GM23338 (cell line): ENCODE results near the gene LRRC3B. TPM values are rescaled to one million over a fixed set of nuclear protein-coding genes. Genes with fewer than 3 reads are reported as not detected.

Experiments
- ATAC-seq: fragments of 200-7000 bp; cut with Tn5 transposase; 3 replicates; pipeline ENCODE4 v1.9.1; 2020
- DNase-seq: peaks from one replicate; pipeline ENCODE4 v3.0.0-alpha.2; 2015; ENCODE audit warnings: low spot score
- H2AFZ ChIP-seq: fragments of 200-600 bp; sonication (generic); 2 replicates; pipeline ENCODE4 v1.8.0; 2016; ENCODE audit warnings: antibody characterized with exemption, mild to moderate bottlenecking, moderate library complexity
- H3F3A ChIP-seq: fragments of 200-600 bp; sonication (generic); replicated peaks from 2 replicates; pipeline ENCODE4 v1.8.0; 2017; ENCODE audit warnings: antibody characterized with exemption, mixed run types, low read depth
- H3K27ac ChIP-seq: fragments of 200-600 bp; sonication (generic); 2 replicates; pipeline ENCODE4 v1.6.1; 2016; ENCODE audit warnings: low read depth
- H3K27me3 ChIP-seq: fragments of 200-600 bp; sonication (generic); 2 replicates; pipeline ENCODE4 v1.8.0; 2016; ENCODE audit warnings: mild to moderate bottlenecking, mixed run types, moderate library complexity; ENCODE audit not compliant: insufficient read depth
- H3K36me3 ChIP-seq: fragments of 200-600 bp; sonication (generic); 2 replicates; pipeline ENCODE4 v1.8.0; 2016; ENCODE audit warnings: mild to moderate bottlenecking; ENCODE audit not compliant: insufficient read depth
- H3K4me1 ChIP-seq: fragments of 200-600 bp; sonication (generic); 2 replicates; pipeline ENCODE4 v1.8.0; 2016; ENCODE audit warnings: mild to moderate bottlenecking, moderate library complexity; ENCODE audit not compliant: insufficient read depth
- H3K4me2 ChIP-seq: fragments of 200-600 bp; sonication (generic); 2 replicates; pipeline ENCODE4 v1.7.1; 2017; ENCODE audit warnings: mixed run types
- H3K4me3 ChIP-seq: fragments of 200-600 bp; sonication (generic); 2 replicates; pipeline ENCODE4 v1.6.1; 2016; ENCODE audit warnings: mixed run types
- H3K79me2 ChIP-seq: fragments of 200-600 bp; sonication (generic); replicated peaks from 2 replicates; pipeline ENCODE4 v1.8.0; 2017; ENCODE audit warnings: mild to moderate bottlenecking; ENCODE audit not compliant: insufficient read depth
- H3K9me2 ChIP-seq: fragments of 200-600 bp; sonication (generic); 2 replicates; pipeline ENCODE4 v1.8.0; 2017; ENCODE audit not compliant: insufficient read depth
- H4K20me1 ChIP-seq: fragments of 200-600 bp; sonication (generic); replicated peaks from 2 replicates; pipeline ENCODE4 v1.8.0; 2017; ENCODE audit warnings: mild to moderate bottlenecking; ENCODE audit not compliant: insufficient read depth
- H3K27ac Mint-ChIP-seq: 2 replicates; pipeline ENCODE4 v1.8.0; 2020; ENCODE audit warnings: inconsistent platforms, mild to moderate bottlenecking, moderate library complexity, mixed read lengths
- H3K27me3 Mint-ChIP-seq: 3 replicates; pipeline ENCODE4 v1.8.0; 2022; ENCODE audit warnings: low read depth, mild to moderate bottlenecking, moderate library complexity, mixed read lengths, inconsistent platforms; ENCODE audit not compliant: insufficient read depth, poor library complexity
- H3K36me3 Mint-ChIP-seq: 3 replicates; pipeline ENCODE4 v1.8.0; 2021; ENCODE audit warnings: low read depth, mild to moderate bottlenecking, inconsistent platforms, moderate library complexity, mixed read lengths
- H3K4me1 Mint-ChIP-seq: 3 replicates; pipeline ENCODE4 v1.8.0; 2020; ENCODE audit warnings: mild to moderate bottlenecking, inconsistent platforms, mixed read lengths
- H3K4me3 Mint-ChIP-seq: 3 replicates; pipeline ENCODE4 v1.8.0; 2021; ENCODE audit warnings: moderate library complexity, mild to moderate bottlenecking, inconsistent platforms, mixed read lengths
- H3K9me3 Mint-ChIP-seq: 3 replicates; pipeline ENCODE4 v1.8.0; 2020; ENCODE audit warnings: moderate library complexity, mild to moderate bottlenecking, inconsistent platforms, mixed read lengths
- CREB1 ChIP-seq: fragments of 250-450 bp; sonication (Bioruptor Pico); IDR thresholded peaks from 2 replicates; pipeline ENCODE4 v1.5.0; 2020; ENCODE audit warnings: low read depth, mild to moderate bottlenecking, moderate library complexity
- CTCF ChIP-seq, 2 experiments: fragments of 200-600 bp in 1 of 2; sonication (generic) in 1 of 2; conservative IDR thresholded peaks; 2 replicates each; pipeline versions ENCODE4 v1.5.1 to v1.6.1; 2016 to 2017; ENCODE audit warnings: antibody characterized with exemption in 2 of 2, low read depth in 2 of 2, mild to moderate bottlenecking in 2 of 2, moderate library complexity in 1 of 2
- ETS1 ChIP-seq: IDR thresholded peaks from 2 replicates; pipeline ENCODE4 v1.6.1; 2016; ENCODE audit warnings: antibody characterized with exemption
- EZH2 ChIP-seq: fragments of 200-600 bp; sonication (generic); IDR thresholded peaks from one replicate; pipeline ENCODE4 v1.8.0; 2017; ENCODE audit warnings: antibody characterized with exemption, mild to moderate bottlenecking, low read depth; ENCODE audit not compliant: unreplicated experiment
- EZH2phosphoT487 ChIP-seq: fragments of 200-600 bp; sonication (generic); IDR thresholded peaks from one replicate; pipeline ENCODE4 v1.8.1; 2018; ENCODE audit warnings: antibody characterized with exemption; ENCODE audit not compliant: unreplicated experiment
- JUNB ChIP-seq: IDR thresholded peaks from one replicate; pipeline ENCODE4 v1.6.1; 2016; ENCODE audit warnings: antibody characterized with exemption; ENCODE audit not compliant: unreplicated experiment
- NANOG ChIP-seq: IDR thresholded peaks from 2 replicates; pipeline ENCODE4 v1.6.1; 2016; ENCODE audit warnings: antibody characterized with exemption, borderline replicate concordance
- POLR2AphosphoS5 ChIP-seq: IDR thresholded peaks from 2 replicates; pipeline ENCODE4 v1.6.1; 2016; ENCODE audit warnings: antibody characterized with exemption, low read depth
- STAT1 ChIP-seq: IDR thresholded peaks from one replicate; pipeline ENCODE4 v1.6.1; 2016; ENCODE audit warnings: antibody characterized with exemption; ENCODE audit not compliant: unreplicated experiment
- ZNF114 ChIP-seq: fragments of 250-450 bp; sonication (Bioruptor Pico); IDR thresholded peaks from 2 replicates; pipeline ENCODE4 v1.5.0; 2020; ENCODE audit warnings: mild to moderate bottlenecking, moderate library complexity
- ZNF331 ChIP-seq: fragments of 250-450 bp; sonication (Bioruptor Pico); IDR thresholded peaks from 2 replicates; pipeline ENCODE4 v1.5.0; 2020; ENCODE audit warnings: low read depth, mild to moderate bottlenecking, moderate library complexity
- polyA plus RNA-seq: library from polyadenylated mRNA; unstranded; fragments of >200 nt; fragmentation: Nextera tagmentation; extraction: Ambion mirVana; gene quantifications from 2 replicates; pipeline ENCODE4 v1.2.1, GENCODE V29; 2016
- total RNA-seq: library from RNA; depleted of rRNA; stranded (reverse); fragments of >200 nt; shearing (Covaris generic); gene quantifications from 2 replicates; pipeline ENCODE4 v1.2.3, GENCODE V29; 2014
- TF ChIP-seq, protein P1 (sequence below): IDR thresholded peaks from one replicate; pipeline ENCODE4 v1.6.1; 2018; ENCODE audit warnings: antibody characterized with exemption; ENCODE audit not compliant: unreplicated experiment
- TF ChIP-seq, protein P2 (sequence below): fragments of 250-450 bp; sonication (Bioruptor Pico); IDR thresholded peaks from 2 replicates; pipeline ENCODE4 v1.5.0; 2020; ENCODE audit warnings: mild to moderate bottlenecking, moderate library complexity

Gene LRRC3B
- total and polyA plus RNA-seq, 2 experiments from 2014 or later = 7.1 to 13.2 TPM

DNA sequence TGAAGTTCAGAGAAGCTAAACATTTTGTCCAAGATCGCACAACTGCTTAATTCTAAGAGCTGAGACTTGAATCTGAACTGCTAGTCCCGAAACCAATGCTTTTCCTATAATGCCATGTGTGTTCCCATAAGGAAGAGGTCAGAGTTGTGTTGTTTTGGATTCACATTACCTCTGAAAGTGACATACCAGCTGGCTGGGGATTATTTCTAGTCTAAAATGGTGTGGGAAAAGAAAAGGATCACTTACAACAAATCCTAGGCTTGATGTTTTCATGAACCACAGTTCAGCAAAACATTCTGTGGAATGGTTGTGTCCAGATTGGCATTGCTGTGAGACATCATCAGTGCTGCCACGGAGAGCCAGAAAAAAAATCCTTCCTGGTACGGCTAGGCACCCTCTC is 35.0 kb upstream of the LRRC3B start:
- Histone ChIP-seq H4K20me1 (no peaks in the 10 kb centered on the region), H3K27ac (no peak overlapping the region), H2AFZ (no peak overlapping the region), H3K4me2 (no peak overlapping the region), H3F3A (no peaks in the 10 kb centered on the region), H3K4me1 (peaks cover 6% of the 10 kb centered on the region; the same call in 1 of the 2 replicates), H3K4me3 (no peak overlapping the region), H3K79me2 (no peaks in the 10 kb centered on the region), H3K9me2 (peaks cover 23% of the 10 kb centered on the region), H3K36me3 (no peaks in the 10 kb centered on the region), H3K27me3 (no peaks in the 10 kb centered on the region)
- Mint-ChIP-seq H3K4me1 (peaks cover 10% of the 10 kb centered on the region), H3K27ac (no peak overlapping the region), H3K4me3 (no peak overlapping the region), H3K36me3 (no peaks in the 10 kb centered on the region), H3K9me3 (no peaks in the 10 kb centered on the region), H3K27me3 (no peaks in the 10 kb centered on the region)
- TF ChIP-seq ZNF114 = no peak
- TF ChIP-seq ETS1 = no peak
- no peak for TF ChIP-seq CTCF (conservative IDR thresholded peaks at IDR 0.05; ENCODE audit: low read depth in 2 of 2)
- no peak for TF ChIP-seq EZH2phosphoT487
- TF ChIP-seq, protein P1, sequence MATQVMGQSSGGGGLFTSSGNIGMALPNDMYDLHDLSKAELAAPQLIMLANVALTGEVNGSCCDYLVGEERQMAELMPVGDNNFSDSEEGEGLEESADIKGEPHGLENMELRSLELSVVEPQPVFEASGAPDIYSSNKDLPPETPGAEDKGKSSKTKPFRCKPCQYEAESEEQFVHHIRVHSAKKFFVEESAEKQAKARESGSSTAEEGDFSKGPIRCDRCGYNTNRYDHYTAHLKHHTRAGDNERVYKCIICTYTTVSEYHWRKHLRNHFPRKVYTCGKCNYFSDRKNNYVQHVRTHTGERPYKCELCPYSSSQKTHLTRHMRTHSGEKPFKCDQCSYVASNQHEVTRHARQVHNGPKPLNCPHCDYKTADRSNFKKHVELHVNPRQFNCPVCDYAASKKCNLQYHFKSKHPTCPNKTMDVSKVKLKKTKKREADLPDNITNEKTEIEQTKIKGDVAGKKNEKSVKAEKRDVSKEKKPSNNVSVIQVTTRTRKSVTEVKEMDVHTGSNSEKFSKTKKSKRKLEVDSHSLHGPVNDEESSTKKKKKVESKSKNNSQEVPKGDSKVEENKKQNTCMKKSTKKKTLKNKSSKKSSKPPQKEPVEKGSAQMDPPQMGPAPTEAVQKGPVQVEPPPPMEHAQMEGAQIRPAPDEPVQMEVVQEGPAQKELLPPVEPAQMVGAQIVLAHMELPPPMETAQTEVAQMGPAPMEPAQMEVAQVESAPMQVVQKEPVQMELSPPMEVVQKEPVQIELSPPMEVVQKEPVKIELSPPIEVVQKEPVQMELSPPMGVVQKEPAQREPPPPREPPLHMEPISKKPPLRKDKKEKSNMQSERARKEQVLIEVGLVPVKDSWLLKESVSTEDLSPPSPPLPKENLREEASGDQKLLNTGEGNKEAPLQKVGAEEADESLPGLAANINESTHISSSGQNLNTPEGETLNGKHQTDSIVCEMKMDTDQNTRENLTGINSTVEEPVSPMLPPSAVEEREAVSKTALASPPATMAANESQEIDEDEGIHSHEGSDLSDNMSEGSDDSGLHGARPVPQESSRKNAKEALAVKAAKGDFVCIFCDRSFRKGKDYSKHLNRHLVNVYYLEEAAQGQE = no peak
- no peak for TF ChIP-seq JUNB
- no peak for TF ChIP-seq STAT1
- no peak for TF ChIP-seq NANOG
- TF ChIP-seq EZH2 = no peak
- no peak for TF ChIP-seq POLR2AphosphoS5
- TF ChIP-seq ZNF331 (CRISPR knock-in tag) = no peak
- TF ChIP-seq, protein P2, sequence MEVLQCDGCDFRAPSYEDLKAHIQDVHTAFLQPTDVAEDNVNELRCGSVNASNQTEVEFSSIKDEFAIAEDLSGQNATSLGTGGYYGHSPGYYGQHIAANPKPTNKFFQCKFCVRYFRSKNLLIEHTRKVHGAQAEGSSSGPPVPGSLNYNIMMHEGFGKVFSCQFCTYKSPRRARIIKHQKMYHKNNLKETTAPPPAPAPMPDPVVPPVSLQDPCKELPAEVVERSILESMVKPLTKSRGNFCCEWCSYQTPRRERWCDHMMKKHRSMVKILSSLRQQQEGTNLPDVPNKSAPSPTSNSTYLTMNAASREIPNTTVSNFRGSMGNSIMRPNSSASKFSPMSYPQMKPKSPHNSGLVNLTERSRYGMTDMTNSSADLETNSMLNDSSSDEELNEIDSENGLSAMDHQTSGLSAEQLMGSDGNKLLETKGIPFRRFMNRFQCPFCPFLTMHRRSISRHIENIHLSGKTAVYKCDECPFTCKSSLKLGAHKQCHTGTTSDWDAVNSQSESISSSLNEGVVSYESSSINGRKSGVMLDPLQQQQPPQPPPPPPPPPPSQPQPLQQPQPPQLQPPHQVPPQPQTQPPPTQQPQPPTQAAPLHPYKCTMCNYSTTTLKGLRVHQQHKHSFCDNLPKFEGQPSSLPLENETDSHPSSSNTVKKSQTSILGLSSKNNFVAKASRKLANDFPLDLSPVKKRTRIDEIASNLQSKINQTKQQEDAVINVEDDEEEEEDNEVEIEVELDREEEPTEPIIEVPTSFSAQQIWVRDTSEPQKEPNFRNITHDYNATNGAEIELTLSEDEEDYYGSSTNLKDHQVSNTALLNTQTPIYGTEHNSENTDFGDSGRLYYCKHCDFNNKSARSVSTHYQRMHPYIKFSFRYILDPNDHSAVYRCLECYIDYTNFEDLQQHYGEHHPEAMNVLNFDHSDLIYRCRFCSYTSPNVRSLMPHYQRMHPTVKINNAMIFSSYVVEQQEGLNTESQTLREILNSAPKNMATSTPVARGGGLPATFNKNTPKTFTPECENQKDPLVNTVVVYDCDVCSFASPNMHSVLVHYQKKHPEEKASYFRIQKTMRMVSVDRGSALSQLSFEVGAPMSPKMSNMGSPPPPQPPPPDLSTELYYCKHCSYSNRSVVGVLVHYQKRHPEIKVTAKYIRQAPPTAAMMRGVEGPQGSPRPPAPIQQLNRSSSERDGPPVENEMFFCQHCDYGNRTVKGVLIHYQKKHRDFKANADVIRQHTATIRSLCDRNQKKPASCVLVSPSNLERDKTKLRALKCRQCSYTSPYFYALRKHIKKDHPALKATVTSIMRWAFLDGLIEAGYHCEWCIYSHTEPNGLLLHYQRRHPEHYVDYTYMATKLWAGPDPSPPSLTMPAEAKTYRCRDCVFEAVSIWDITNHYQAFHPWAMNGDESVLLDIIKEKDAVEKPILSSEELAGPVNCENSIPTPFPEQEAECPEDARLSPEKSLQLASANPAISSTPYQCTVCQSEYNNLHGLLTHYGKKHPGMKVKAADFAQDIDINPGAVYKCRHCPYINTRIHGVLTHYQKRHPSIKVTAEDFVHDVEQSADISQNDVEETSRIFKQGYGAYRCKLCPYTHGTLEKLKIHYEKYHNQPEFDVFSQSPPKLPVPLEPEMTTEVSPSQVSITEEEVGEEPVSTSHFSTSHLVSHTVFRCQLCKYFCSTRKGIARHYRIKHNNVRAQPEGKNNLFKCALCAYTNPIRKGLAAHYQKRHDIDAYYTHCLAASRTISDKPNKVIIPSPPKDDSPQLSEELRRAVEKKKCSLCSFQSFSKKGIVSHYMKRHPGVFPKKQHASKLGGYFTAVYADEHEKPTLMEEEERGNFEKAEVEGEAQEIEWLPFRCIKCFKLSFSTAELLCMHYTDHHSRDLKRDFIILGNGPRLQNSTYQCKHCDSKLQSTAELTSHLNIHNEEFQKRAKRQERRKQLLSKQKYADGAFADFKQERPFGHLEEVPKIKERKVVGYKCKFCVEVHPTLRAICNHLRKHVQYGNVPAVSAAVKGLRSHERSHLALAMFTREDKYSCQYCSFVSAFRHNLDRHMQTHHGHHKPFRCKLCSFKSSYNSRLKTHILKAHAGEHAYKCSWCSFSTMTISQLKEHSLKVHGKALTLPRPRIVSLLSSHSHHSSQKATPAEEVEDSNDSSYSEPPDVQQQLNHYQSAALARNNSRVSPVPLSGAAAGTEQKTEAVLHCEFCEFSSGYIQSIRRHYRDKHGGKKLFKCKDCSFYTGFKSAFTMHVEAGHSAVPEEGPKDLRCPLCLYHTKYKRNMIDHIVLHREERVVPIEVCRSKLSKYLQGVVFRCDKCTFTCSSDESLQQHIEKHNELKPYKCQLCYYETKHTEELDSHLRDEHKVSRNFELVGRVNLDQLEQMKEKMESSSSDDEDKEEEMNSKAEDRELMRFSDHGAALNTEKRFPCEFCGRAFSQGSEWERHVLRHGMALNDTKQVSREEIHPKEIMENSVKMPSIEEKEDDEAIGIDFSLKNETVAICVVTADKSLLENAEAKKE = no peak
- TF ChIP-seq CREB1 = no peak
- DNase-seq (no peak), ATAC-seq (no peak)
